Mesenchymal stem cell (in vitro differentiated cells and primary cell): ENCODE measurements around the gene DNAJB4.
"Not testable (repeated sequence)": the region's sequence is repeated elsewhere in the genome, so short reads cannot be mapped to it uniquely, and the experiment has no call there.

Experiments used
- DNase-seq: peaks from one replicate; pipeline ENCODE4 v3.0.0-alpha.2; 2013
- H2AFZ ChIP-seq: one replicate; pipeline ENCODE4 v1.6.1; 2013; ENCODE audit warnings: low read depth, mild to moderate bottlenecking, control low read depth, inconsistent platforms, low read length, moderate library complexity
- H2AK5ac ChIP-seq: 2 replicates; pipeline ENCODE4 v1.6.1; 2013; ENCODE audit warnings: low read length, moderate library complexity, mild to moderate bottlenecking, inconsistent platforms; ENCODE audit not compliant: severe bottlenecking
- H2BK120ac ChIP-seq: one replicate; pipeline ENCODE4 v1.6.1; 2013; ENCODE audit warnings: low read depth, mild to moderate bottlenecking, inconsistent platforms, low read length, moderate library complexity
- H2BK12ac ChIP-seq, 2 experiments: one replicate each; pipeline ENCODE4 v1.6.1; 2013; ENCODE audit warnings: inconsistent platforms in 2 of 2, low read length in 2 of 2, mild to moderate bottlenecking in 2 of 2, moderate library complexity in 2 of 2, control low read depth in 1 of 2
- H2BK15ac ChIP-seq: one replicate; pipeline ENCODE4 v1.6.1; 2013; ENCODE audit warnings: mild to moderate bottlenecking, low read depth, inconsistent platforms; ENCODE audit not compliant: poor library complexity, severe bottlenecking
- H2BK5ac ChIP-seq: 2 replicates; pipeline ENCODE4 v1.6.1; 2013; ENCODE audit warnings: low read depth, mild to moderate bottlenecking, low read length, control low read depth, inconsistent platforms; ENCODE audit not compliant: poor library complexity, severe bottlenecking
- H3K14ac ChIP-seq, 2 experiments: one replicate each; pipeline ENCODE4 v1.6.1; 2013; ENCODE audit warnings: inconsistent platforms in 2 of 2, low read length in 2 of 2, control low read depth in 1 of 2, mild to moderate bottlenecking in 1 of 2, moderate library complexity in 1 of 2
- H3K18ac ChIP-seq, 2 experiments: one replicate each; pipeline ENCODE4 v1.6.1; 2013; ENCODE audit warnings: inconsistent platforms in 2 of 2, low read length in 2 of 2, control low read depth in 1 of 2, low read depth in 1 of 2, mild to moderate bottlenecking in 1 of 2
- H3K23ac ChIP-seq, 2 experiments: one replicate each; pipeline ENCODE4 v1.6.1; 2013; ENCODE audit warnings: inconsistent platforms in 2 of 2, low read length in 2 of 2, mild to moderate bottlenecking in 2 of 2, moderate library complexity in 2 of 2, control low read depth in 1 of 2
- H3K27ac ChIP-seq: 2 replicates; pipeline ENCODE4 v1.5.1; 2013; ENCODE audit warnings: mild to moderate bottlenecking, moderate library complexity, low read length, control low read depth, inconsistent platforms; ENCODE audit not compliant: poor library complexity, severe bottlenecking
- H3K27me3 ChIP-seq, 2 experiments: 2 replicates each; pipeline versions ENCODE4 v1.6.1 to v1.7.0; 2013; ENCODE audit warnings: low read length in 2 of 2, mild to moderate bottlenecking in 2 of 2, moderate library complexity in 2 of 2, control low read depth in 1 of 2, inconsistent platforms in 1 of 2; ENCODE audit not compliant: control insufficient read depth in 1 of 2, insufficient read depth in 1 of 2
- H3K36me3 ChIP-seq, 2 experiments: 2 replicates each; pipeline versions ENCODE4 v1.6.1 to v1.7.0; 2013; ENCODE audit warnings: low read length in 2 of 2, control low read depth in 1 of 2, inconsistent platforms in 1 of 2, low read depth in 1 of 2, mild to moderate bottlenecking in 1 of 2; ENCODE audit not compliant: insufficient read depth in 2 of 2, control insufficient read depth in 1 of 2
- H3K4ac ChIP-seq, 2 experiments: one replicate each; pipeline ENCODE4 v1.6.1; 2013; ENCODE audit warnings: inconsistent platforms in 2 of 2, low read length in 2 of 2, mild to moderate bottlenecking in 2 of 2, moderate library complexity in 2 of 2, control low read depth in 1 of 2, low read depth in 1 of 2
- H3K4me1 ChIP-seq: 2 replicates; pipeline ENCODE4 v1.6.1; 2013; ENCODE audit warnings: low read depth, low read length, control low read depth; ENCODE audit not compliant: control insufficient read depth, insufficient read depth
- H3K4me2 ChIP-seq: 2 replicates; pipeline ENCODE4 v1.6.1; 2013; ENCODE audit warnings: low read length, mild to moderate bottlenecking, inconsistent platforms; ENCODE audit not compliant: poor library complexity, severe bottlenecking
- H3K4me3 ChIP-seq, 2 experiments: 2 replicates each; pipeline versions ENCODE4 v1.5.1 to v1.7.0; 2013; ENCODE audit warnings: low read length in 2 of 2, mild to moderate bottlenecking in 2 of 2, control low read depth in 1 of 2, low read depth in 1 of 2; ENCODE audit not compliant: insufficient read depth in 1 of 2
- H3K79me1 ChIP-seq: replicated peaks from 2 replicates; pipeline ENCODE4 v1.6.1; 2013; ENCODE audit warnings: mild to moderate bottlenecking, control low read depth, low read length, inconsistent platforms; ENCODE audit not compliant: poor library complexity, severe bottlenecking
- H3K9ac ChIP-seq: 2 replicates; pipeline ENCODE4 v1.7.0; 2013; ENCODE audit warnings: mild to moderate bottlenecking, low read length, moderate library complexity
- H3K9me3 ChIP-seq: 2 replicates; pipeline ENCODE4 v1.7.0; 2013; ENCODE audit warnings: mild to moderate bottlenecking, low read length; ENCODE audit not compliant: control insufficient read depth
- H4K8ac ChIP-seq: one replicate; pipeline ENCODE4 v1.6.1; 2013; ENCODE audit warnings: inconsistent platforms, mild to moderate bottlenecking, low read length, moderate library complexity
- H4K91ac ChIP-seq: one replicate; pipeline ENCODE4 v1.6.1; 2013; ENCODE audit warnings: mild to moderate bottlenecking, low read length, inconsistent platforms
- WGBS: methylation state at CpG from one replicate; pipeline ENCODE4 v1.1.7; 2013; ENCODE audit warnings: mixed read lengths; 5-methylcytosine and 5-hydroxymethylcytosine counted together
- small RNA-seq: library from polyadenylated mRNA; stranded (forward); fragments of <200 nt; extraction: miRNeasy Mini kit (QIAGEN cat#:217004); gene quantifications from one replicate; pipeline ENCODE3, GENCODE V24; 2013; ENCODE audit warnings: low read depth

Gene DNAJB4

DNA sequence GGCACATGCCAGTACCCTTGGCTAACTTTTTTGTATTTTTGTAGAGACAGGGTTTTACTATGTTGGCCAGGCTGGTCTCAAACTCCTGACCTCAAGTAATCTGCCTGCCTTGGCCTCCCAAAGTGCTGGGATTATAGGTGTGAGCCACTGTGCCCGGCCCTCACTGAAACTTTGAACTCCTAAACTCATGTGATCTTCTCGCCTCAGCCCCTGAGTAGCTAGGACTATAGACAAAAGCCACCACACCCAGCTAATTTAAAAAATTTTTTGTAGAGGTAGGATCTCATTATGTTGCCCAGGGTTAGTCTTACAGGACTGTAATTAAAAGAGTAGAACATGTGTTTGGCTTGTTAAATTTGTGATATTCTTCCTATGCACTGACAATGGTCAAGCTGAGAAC lies 60.1 kb downstream of the DNAJB4 start:
- H3K4ac ChIP-seq, H3K9ac ChIP-seq, H2AK5ac ChIP-seq, H3K4me2 ChIP-seq, H2BK120ac ChIP-seq, H4K91ac ChIP-seq, H3K79me1 ChIP-seq, H3K23ac ChIP-seq, H3K27ac ChIP-seq, H3K4me1 ChIP-seq, H3K14ac ChIP-seq, H2BK5ac ChIP-seq, H3K27me3 ChIP-seq, H3K18ac ChIP-seq, H2BK15ac ChIP-seq, H2BK12ac ChIP-seq, H3K4me3 ChIP-seq, H4K8ac ChIP-seq, DNase-seq, H3K9me3 ChIP-seq, H2AFZ ChIP-seq, H3K36me3 ChIP-seq: not testable (repeated sequence)
- WGBS: no CpG with 5 or more reads among the region's 2 CpGs

Small RNA genes lying within 50 kb of the gene (small RNA-seq; reads per million reads assigned to genes)
- gene AC103591.3: 0.86 reads per million
